Measurements from ENCODE around the gene ADGRL3.

ADGRL3 gene

GRCh38 chr4:61180405-61180804 is 19.7 kb upstream of the ADGRL3 start:
- TF ChIP-seq CTCF (IDR thresholded peaks at IDR 0.05; ENCODE audit: insufficient read depth, low read depth, low read length, missing control alignments): no peak
- DNase-seq (ENCODE audit: low read depth): no peak
- no peak overlapping the region for H3K4me3 ChIP-seq (ENCODE audit: low read depth, low read length)

GRCh38 chr4:61182915-61183314 is 17.2 kb upstream of the ADGRL3 start:
- no peak for DNase-seq (ENCODE audit: low read depth)
- no peak overlapping the region for H3K4me3 ChIP-seq (ENCODE audit: low read depth, low read length)
- no peak for TF ChIP-seq CTCF (IDR thresholded peaks at IDR 0.05; ENCODE audit: insufficient read depth, low read depth, low read length, missing control alignments)

- H3K4me3 ChIP-seq (ENCODE audit: low read depth, low read length): no peak overlapping the region
- DNase-seq (ENCODE audit: low read depth): no peak
- no peak for TF ChIP-seq CTCF (IDR thresholded peaks at IDR 0.05; ENCODE audit: insufficient read depth, low read depth, low read length, missing control alignments)
These were observed 14.8 kb upstream of the ADGRL3 start for GRCh38 chr4:61185288-61185687.

- no peak for DNase-seq (ENCODE audit: low read depth)
- no peak overlapping the region for H3K4me3 ChIP-seq (ENCODE audit: low read depth, low read length)
- no peak for TF ChIP-seq CTCF (IDR thresholded peaks at IDR 0.05; ENCODE audit: insufficient read depth, low read depth, low read length, missing control alignments)
These were observed 7.7 kb upstream of the ADGRL3 start for GRCh38 chr4:61192392-61192791.

GRCh38 chr4:61193863-61194262 is 6.3 kb upstream of the ADGRL3 start:
- no peak for TF ChIP-seq CTCF (IDR thresholded peaks at IDR 0.05; ENCODE audit: insufficient read depth, low read depth, low read length, missing control alignments)
- no peak for DNase-seq (ENCODE audit: low read depth)
- H3K4me3 ChIP-seq (ENCODE audit: low read depth, low read length): no peak overlapping the region

- H3K4me3 ChIP-seq (ENCODE audit: low read depth, low read length): no peak overlapping the region
- TF ChIP-seq CTCF (IDR thresholded peaks at IDR 0.05; ENCODE audit: insufficient read depth, low read depth, low read length, missing control alignments): no peak
- no peak for DNase-seq (ENCODE audit: low read depth)
These were observed 5.6 kb upstream of the ADGRL3 start for GRCh38 chr4:61194571-61194970.

- no peak overlapping the region for H3K4me3 ChIP-seq (ENCODE audit: low read depth, low read length)
- TF ChIP-seq CTCF (IDR thresholded peaks at IDR 0.05; ENCODE audit: insufficient read depth, low read depth, low read length, missing control alignments): no peak
- no peak for DNase-seq (ENCODE audit: low read depth)
These were observed 5.0 kb upstream of the ADGRL3 start for GRCh38 chr4:61195101-61195500.
